PC-3 (cell line): ENCODE results near the gene DHRS4. TPM values are rescaled to one million over a fixed set of nuclear protein-coding genes. Genes with fewer than 3 reads are reported as not detected.
"Not testable (repeated sequence)": the region's sequence is repeated elsewhere in the genome, so short reads cannot be mapped to it uniquely, and the experiment has no call there.

Experiments used
- ATAC-seq: fragments of 200-7000 bp; cut with Tn5 transposase; 2 replicates; pipeline ENCODE4 v1.9.1; 2020; ENCODE audit warnings: mild to moderate bottlenecking, moderate library complexity
- BruUV-seq: library from RNA; stranded (reverse); fragments of 400-500 nt; replicated peaks from 2 replicates; lab custom pipeline; 2021; lab: Mats Ljungman, UMichigan
- CTCF ChIA-PET: fragments of 300-600 bp; sonication (Branson Sonifier 250); formaldehyde crosslinking; loops from one replicate; lab custom pipeline; 2022; ENCODE audit warnings: antibody characterized with exemption; lab: Charles Lee
- POLR2A ChIA-PET: fragments of 300-600 bp; sonication (Branson Sonifier 250); formaldehyde crosslinking; loops from one replicate; lab custom pipeline; 2022; ENCODE audit warnings: antibody characterized with exemption; ENCODE audit not compliant: unreplicated experiment; lab: Charles Lee
- DNase-seq: peaks from one replicate; pipeline ENCODE4 v3.0.0-alpha.2; 2015
- H2AFZ ChIP-seq: fragments of 300-600 bp; sonication (generic); 2 replicates; pipeline ENCODE4 v1.6.0; 2016; ENCODE audit warnings: antibody characterized with exemption, low read length
- H3F3A ChIP-seq: fragments of 300-600 bp; sonication (generic); one replicate; pipeline ENCODE4 v1.6.0; 2017; ENCODE audit warnings: antibody characterized with exemption, low read length, control low read depth, mild to moderate bottlenecking; ENCODE audit not compliant: unreplicated experiment
- H3K27ac ChIP-seq: fragments of 300-600 bp; sonication (generic); 2 replicates; pipeline ENCODE4 v1.5.1; 2016; ENCODE audit warnings: mild to moderate bottlenecking, low read length
- H3K27me3 ChIP-seq: fragments of 300-600 bp; sonication (generic); 2 replicates; pipeline ENCODE4 v1.6.1; 2016; ENCODE audit warnings: low read length, mixed read lengths
- H3K36me3 ChIP-seq: fragments of 300-600 bp; sonication (generic); 2 replicates; pipeline ENCODE4 v1.6.1; 2016; ENCODE audit warnings: low read depth, mixed run types, low read length, mixed read lengths
- H3K4me1 ChIP-seq: fragments of 300-600 bp; sonication (generic); 2 replicates; pipeline ENCODE4 v1.5.1; 2016; ENCODE audit warnings: low read length; ENCODE audit not compliant: insufficient read depth
- H3K4me2 ChIP-seq: fragments of 300-600 bp; sonication (generic); 2 replicates; pipeline ENCODE4 v1.6.0; 2016; ENCODE audit warnings: low read length
- H3K4me3 ChIP-seq: fragments of 300-600 bp; sonication (generic); 2 replicates; pipeline ENCODE4 v1.5.1; 2016; ENCODE audit warnings: mild to moderate bottlenecking, low read length, mixed read lengths
- H3K79me2 ChIP-seq: fragments of 300-600 bp; sonication (generic); 2 replicates; pipeline ENCODE4 v1.6.1; 2017; ENCODE audit warnings: low read length, mixed read lengths
- H3K9ac ChIP-seq: fragments of 300-600 bp; sonication (generic); 2 replicates; pipeline ENCODE4 v1.6.0; 2016; ENCODE audit warnings: mild to moderate bottlenecking, low read length
- H3K9me2 ChIP-seq: fragments of 300-600 bp; sonication (generic); replicated peaks from 2 replicates; pipeline ENCODE4 v1.6.1; 2016; ENCODE audit warnings: mixed run types, low read length, mixed read lengths
- H3K9me3 ChIP-seq: fragments of 300-600 bp; sonication (generic); 2 replicates; pipeline ENCODE4 v1.6.1; 2016; ENCODE audit warnings: low read length, mixed read lengths
- H4K20me1 ChIP-seq: fragments of 300-600 bp; sonication (generic); 2 replicates; pipeline ENCODE4 v1.6.1; 2016; ENCODE audit warnings: low read length, mixed read lengths
- EZH2 ChIP-seq: fragments of 300-600 bp; sonication (generic); IDR thresholded peaks from one replicate; pipeline ENCODE4 v1.6.1; 2017; ENCODE audit warnings: antibody characterized with exemption, mild to moderate bottlenecking, low read length; ENCODE audit not compliant: unreplicated experiment
- EZH2phosphoT487 ChIP-seq: fragments of 300-600 bp; sonication (generic); IDR thresholded peaks from 2 replicates; pipeline ENCODE4 v1.6.1; 2018; ENCODE audit warnings: mild to moderate bottlenecking, antibody characterized with exemption, low read length, borderline replicate concordance
- intact Hi-C: fragments of 100-400 bp; cut with micrococcal nuclease; formaldehyde crosslinking; loops from 2 replicates; pipeline ENCODE4 v1.9.0; 2023
- total RNA-seq: library from RNA; depleted of rRNA; stranded (reverse); fragments of >200 nt; gene quantifications from 2 replicates; pipeline ENCODE4 v1.2.3, GENCODE V29; 2014
- TF ChIP-seq, protein P1 (sequence below): fragments of 300-600 bp; sonication (generic); conservative IDR thresholded peaks from 2 replicates; pipeline ENCODE4 v1.5.1; 2017; ENCODE audit warnings: antibody characterized with exemption, low read depth, mild to moderate bottlenecking, low read length

The DHRS4 gene
- total RNA-seq, 1 experiment from 2014 or later = 108 TPM

DNA sequence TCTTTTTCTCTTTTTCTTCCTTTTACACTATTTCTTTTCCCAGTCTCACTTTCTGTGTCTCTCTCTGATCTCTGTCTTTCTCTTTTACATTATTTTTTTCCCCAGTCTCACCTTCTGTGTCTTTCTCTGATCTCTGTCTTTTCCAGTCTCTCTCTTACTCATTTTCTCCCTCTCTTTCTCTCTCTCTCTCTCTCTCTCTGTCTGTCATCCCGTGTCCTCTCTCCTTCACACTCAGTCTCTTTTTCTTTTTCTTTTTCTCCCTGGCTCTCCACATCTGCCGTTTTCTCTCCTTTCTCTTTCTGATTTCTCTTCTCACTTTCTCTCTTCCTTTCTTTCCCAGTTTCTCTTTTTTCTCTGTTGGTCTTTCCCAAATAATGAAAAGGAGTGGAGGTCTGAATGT, 57.5 kb downstream of the DHRS4 start:
- no peak for DNase-seq
- Histone ChIP-seq H3K27ac (no peak overlapping the region), H3K9me3 (no peaks in the 10 kb centered on the region), H3K79me2 (no peaks in the 10 kb centered on the region), H4K20me1 (no peaks in the 10 kb centered on the region), H3K9ac (no peak overlapping the region), H3K4me2 (peak overlapping the region; percentile 13; the same call in 1 of the 2 replicates), H3F3A (no peaks in the 10 kb centered on the region), H3K4me1 (no peaks in the 10 kb centered on the region), H3K36me3 (no peaks in the 10 kb centered on the region), H3K27me3 (no peaks in the 10 kb centered on the region), H2AFZ (no peak overlapping the region), H3K9me2 (no peaks in the 10 kb centered on the region), H3K4me3 (no peak overlapping the region)
- BruUV-seq = no TSS peak
- no peak for ATAC-seq
- no peak for TF ChIP-seq EZH2
- TF ChIP-seq EZH2phosphoT487 = no peak
- TF ChIP-seq, protein P1, sequence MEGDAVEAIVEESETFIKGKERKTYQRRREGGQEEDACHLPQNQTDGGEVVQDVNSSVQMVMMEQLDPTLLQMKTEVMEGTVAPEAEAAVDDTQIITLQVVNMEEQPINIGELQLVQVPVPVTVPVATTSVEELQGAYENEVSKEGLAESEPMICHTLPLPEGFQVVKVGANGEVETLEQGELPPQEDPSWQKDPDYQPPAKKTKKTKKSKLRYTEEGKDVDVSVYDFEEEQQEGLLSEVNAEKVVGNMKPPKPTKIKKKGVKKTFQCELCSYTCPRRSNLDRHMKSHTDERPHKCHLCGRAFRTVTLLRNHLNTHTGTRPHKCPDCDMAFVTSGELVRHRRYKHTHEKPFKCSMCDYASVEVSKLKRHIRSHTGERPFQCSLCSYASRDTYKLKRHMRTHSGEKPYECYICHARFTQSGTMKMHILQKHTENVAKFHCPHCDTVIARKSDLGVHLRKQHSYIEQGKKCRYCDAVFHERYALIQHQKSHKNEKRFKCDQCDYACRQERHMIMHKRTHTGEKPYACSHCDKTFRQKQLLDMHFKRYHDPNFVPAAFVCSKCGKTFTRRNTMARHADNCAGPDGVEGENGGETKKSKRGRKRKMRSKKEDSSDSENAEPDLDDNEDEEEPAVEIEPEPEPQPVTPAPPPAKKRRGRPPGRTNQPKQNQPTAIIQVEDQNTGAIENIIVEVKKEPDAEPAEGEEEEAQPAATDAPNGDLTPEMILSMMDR = no peak
- POLR2A ChIA-PET = no interaction called here
- CTCF ChIA-PET = no interaction called here
- intact Hi-C loops = loop anchor here (5.0 kb wide), 2 partner anchors 46 to 96 kb away; no protein-coding TSS in a partner anchor

DNA sequence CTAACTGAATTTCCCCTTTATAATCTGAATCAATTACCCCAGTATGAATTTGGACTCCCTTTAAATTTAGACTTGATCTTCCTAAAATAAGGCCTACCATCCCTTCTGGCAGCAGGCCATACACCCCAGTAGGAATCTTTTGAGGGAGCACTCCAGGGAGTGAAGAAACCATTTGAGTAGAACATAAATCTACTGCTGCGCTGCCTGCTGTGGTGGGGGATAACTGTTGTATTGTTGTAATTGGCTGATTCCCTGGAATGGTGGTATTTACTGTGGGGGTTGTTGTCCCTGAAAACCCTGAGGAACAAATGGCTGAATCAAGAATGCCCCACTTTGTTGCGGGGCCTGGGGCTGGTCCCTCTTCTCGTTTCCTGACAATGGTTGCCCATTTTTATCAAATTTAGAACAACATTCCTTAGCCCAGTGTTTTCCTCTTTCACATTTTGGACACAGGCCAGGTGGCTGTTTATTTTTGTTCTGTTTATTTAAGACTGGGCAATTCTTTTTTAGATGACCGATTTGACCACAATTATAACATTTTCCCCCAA, 59.2 kb downstream of the DHRS4 start:
- H3F3A ChIP-seq, H3K79me2 ChIP-seq, H4K20me1 ChIP-seq, H3K4me2 ChIP-seq, BruUV-seq, ATAC-seq, H3K36me3 ChIP-seq, H3K9ac ChIP-seq, H3K27ac ChIP-seq, H3K4me3 ChIP-seq, CTCF ChIA-PET, H3K9me2 ChIP-seq, POLR2A ChIA-PET, H3K9me3 ChIP-seq, H3K27me3 ChIP-seq, DNase-seq, H3K4me1 ChIP-seq, H2AFZ ChIP-seq: not testable (repeated sequence)
- intact Hi-C loops = loop anchor here (5.0 kb wide), 2 partner anchors 45 to 95 kb away; no protein-coding TSS in a partner anchor

DNA sequence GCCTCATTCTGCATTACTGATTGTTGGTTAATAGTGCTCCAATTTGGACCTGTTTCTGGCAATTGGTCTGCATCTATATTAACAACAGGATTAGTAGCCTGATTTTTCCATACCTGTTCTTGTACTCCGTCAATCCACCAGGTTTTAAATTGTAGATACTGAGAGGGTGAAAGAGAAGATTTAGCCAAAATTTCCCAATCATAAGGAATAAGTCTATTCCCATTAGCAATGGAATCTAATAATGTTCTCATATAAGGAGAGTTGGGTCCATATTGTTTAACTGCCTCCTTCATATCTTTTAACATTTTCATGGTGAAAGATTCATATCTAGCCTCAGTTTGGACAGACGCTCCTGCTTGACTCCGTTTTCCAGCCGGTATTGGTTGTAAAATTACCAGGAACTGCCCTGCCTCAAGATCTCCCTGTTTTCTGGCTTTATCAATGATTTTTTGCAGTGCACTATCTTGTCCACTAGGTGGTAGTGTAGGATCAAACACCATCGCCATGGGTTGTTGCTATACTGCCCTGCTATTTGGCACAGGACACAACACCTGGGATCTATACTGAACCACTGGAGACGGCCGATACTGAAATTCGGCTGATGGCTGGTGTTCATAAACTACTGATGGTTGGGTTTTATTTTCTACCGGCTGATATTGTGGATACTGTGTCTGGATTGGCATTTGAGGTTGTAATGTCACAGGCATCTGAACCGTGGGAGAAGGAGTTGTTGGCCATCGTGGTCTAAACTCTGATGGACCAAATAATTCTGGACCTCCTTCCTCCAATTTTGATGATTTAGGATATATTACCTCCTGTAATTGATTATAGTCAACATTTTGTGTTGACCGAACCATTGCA, 60.3 kb downstream of the DHRS4 start:
- CTCF ChIA-PET = no interaction called here
- H3K9me3 ChIP-seq = no peaks in the 10 kb centered on the region
- ATAC-seq = peak; percentile 95

DNA sequence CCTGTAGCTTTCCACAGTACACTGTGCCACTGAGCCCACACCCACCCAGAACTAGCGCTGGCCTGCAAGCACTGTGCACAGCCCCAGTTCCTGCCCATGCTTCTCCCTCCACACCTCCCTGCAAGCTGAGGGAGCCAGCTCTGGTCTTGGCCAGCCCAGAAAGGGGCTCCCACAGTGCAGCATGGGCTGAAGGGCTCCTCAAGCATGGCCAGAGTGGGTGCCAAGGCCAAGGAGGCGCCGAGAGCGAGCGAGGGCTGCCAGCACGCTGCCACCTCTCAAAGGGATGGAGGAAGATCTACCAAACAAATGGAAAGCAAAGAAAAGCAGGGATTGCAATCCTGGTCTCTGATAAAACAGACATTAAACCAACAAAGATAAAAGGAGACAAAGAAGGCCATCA, 62.2 kb downstream of the DHRS4 start:
- H3K4me2 ChIP-seq, H3F3A ChIP-seq, H3K9me3 ChIP-seq, H3K79me2 ChIP-seq, H3K4me3 ChIP-seq, H4K20me1 ChIP-seq, H2AFZ ChIP-seq, H3K4me1 ChIP-seq, BruUV-seq, CTCF ChIA-PET, H3K9me2 ChIP-seq, H3K36me3 ChIP-seq, H3K9ac ChIP-seq, POLR2A ChIA-PET, H3K27me3 ChIP-seq, DNase-seq, H3K27ac ChIP-seq, ATAC-seq: not testable (repeated sequence)
- intact Hi-C loops = loop anchor here (2.0 kb wide), 1 partner anchor 75 kb away; no protein-coding TSS in a partner anchor

More for the DNA sequence above, 60.3 kb downstream of the DHRS4 start:
- Histone ChIP-seq H3K9ac (no peak overlapping the region), H3K4me2 (peak overlapping the region; percentile 23; the same call in 1 of the 2 replicates), H3F3A (no peaks in the 10 kb centered on the region), H4K20me1 (no peaks in the 10 kb centered on the region), H2AFZ (no peak overlapping the region), H3K4me1 (no peaks in the 10 kb centered on the region), H3K36me3 (no peaks in the 10 kb centered on the region), H3K27me3 (no peaks in the 10 kb centered on the region), H3K9me2 (no peaks in the 10 kb centered on the region), H3K4me3 (no peak overlapping the region), H3K27ac (no peak overlapping the region), H3K79me2 (no peaks in the 10 kb centered on the region)
- intact Hi-C loops = loop anchor here (1.0 to 5.0 kb wide), 5 partner anchors 22 to 93 kb away; no protein-coding TSS in a partner anchor
- TF ChIP-seq, protein P1 = peak; percentile 83
- no peak for TF ChIP-seq EZH2phosphoT487
- no TSS peak for BruUV-seq
- peak; percentile 89 for DNase-seq
- POLR2A ChIA-PET = no interaction called here
